H9 (cell line): Measurements from ENCODE around the gene DLL4. TPM values are rescaled to one million over a fixed set of nuclear protein-coding genes. Genes with fewer than 3 reads are reported as not detected.

Source experiments
- DNase-seq: peaks from one replicate; pipeline ENCODE4 v3.0.0-alpha.2; 2017
- H2AFZ ChIP-seq: one replicate; pipeline ENCODE4 v1.6.1; 2013; ENCODE audit warnings: mild to moderate bottlenecking, low read length, control low read depth, moderate library complexity
- H2AK5ac ChIP-seq: 2 replicates; pipeline ENCODE4 v1.6.1; 2013; ENCODE audit warnings: low read length, control low read depth, mixed read lengths; ENCODE audit not compliant: insufficient read length
- H2BK120ac ChIP-seq: one replicate; pipeline ENCODE4 v1.6.1; 2013; ENCODE audit warnings: low read depth, mild to moderate bottlenecking, low read length, control low read depth, inconsistent platforms; ENCODE audit not compliant: poor library complexity, severe bottlenecking
- H2BK12ac ChIP-seq: 2 replicates; pipeline ENCODE4 v1.6.1; 2013; ENCODE audit warnings: low read length, control low read depth, mixed read lengths, low read depth; ENCODE audit not compliant: insufficient read length
- H2BK15ac ChIP-seq: 2 replicates; pipeline ENCODE4 v1.6.1; 2013; ENCODE audit warnings: low read depth, low read length, control low read depth
- H2BK20ac ChIP-seq: one replicate; pipeline ENCODE4 v1.6.1; 2013; ENCODE audit warnings: low read depth, mild to moderate bottlenecking, low read length, control low read depth, inconsistent platforms; ENCODE audit not compliant: poor library complexity, severe bottlenecking
- H2BK5ac ChIP-seq: 2 replicates; pipeline ENCODE4 v1.6.1; 2013; ENCODE audit warnings: low read length, control low read depth, mixed read lengths; ENCODE audit not compliant: insufficient read length
- H3K14ac ChIP-seq: 2 replicates; pipeline ENCODE4 v1.6.1; 2013; ENCODE audit warnings: low read length, control low read depth; ENCODE audit not compliant: insufficient read depth
- H3K18ac ChIP-seq: 2 replicates; pipeline ENCODE4 v1.6.1; 2013; ENCODE audit warnings: low read depth, mild to moderate bottlenecking, mixed read lengths, low read length, control low read depth; ENCODE audit not compliant: insufficient read length
- H3K23ac ChIP-seq: 2 replicates; pipeline ENCODE4 v1.6.1; 2013; ENCODE audit warnings: low read length, control low read depth, mixed read lengths, low read depth; ENCODE audit not compliant: insufficient read length
- H3K23me2 ChIP-seq: 2 replicates; pipeline ENCODE4 v1.6.1; 2013; ENCODE audit warnings: low read depth, mild to moderate bottlenecking, mixed read lengths, low read length, control low read depth; ENCODE audit not compliant: insufficient read length, poor library complexity, severe bottlenecking
- H3K27ac ChIP-seq: 2 replicates; pipeline ENCODE4 v1.5.1; 2013; ENCODE audit warnings: low read length, control low read depth, mixed read lengths, low read depth; ENCODE audit not compliant: insufficient read length
- H3K27me3 ChIP-seq: 2 replicates; pipeline ENCODE4 v1.6.1; 2013; ENCODE audit warnings: low read length, control low read depth, inconsistent platforms; ENCODE audit not compliant: insufficient read depth
- H3K4ac ChIP-seq: 2 replicates; pipeline ENCODE4 v1.6.1; 2013; ENCODE audit warnings: low read depth, mild to moderate bottlenecking, control low read depth, inconsistent platforms, low read length, moderate library complexity
- H3K4me1 ChIP-seq: 2 replicates; pipeline ENCODE4 v1.6.1; 2013; ENCODE audit warnings: low read length, control low read depth, inconsistent platforms; ENCODE audit not compliant: insufficient read depth
- H3K4me2 ChIP-seq: 2 replicates; pipeline ENCODE4 v1.6.1; 2013; ENCODE audit warnings: low read length, control low read depth, mixed read lengths; ENCODE audit not compliant: insufficient read length, insufficient read depth
- H3K56ac ChIP-seq: 2 replicates; pipeline ENCODE4 v1.6.1; 2013; ENCODE audit warnings: low read depth, mild to moderate bottlenecking, mixed read lengths, low read length, control low read depth; ENCODE audit not compliant: insufficient read length
- H3K79me1 ChIP-seq: 2 replicates; pipeline ENCODE4 v1.6.1; 2013; ENCODE audit warnings: low read depth, mild to moderate bottlenecking, moderate library complexity, low read length, control low read depth, inconsistent platforms; ENCODE audit not compliant: insufficient read depth, poor library complexity, severe bottlenecking
- H3K79me2 ChIP-seq: 2 replicates; pipeline ENCODE4 v1.6.1; 2013; ENCODE audit warnings: low read length, control low read depth, inconsistent platforms; ENCODE audit not compliant: insufficient read depth
- H3K9ac ChIP-seq: 2 replicates; pipeline ENCODE4 v1.6.1; 2013; ENCODE audit warnings: low read length, control low read depth, mixed read lengths; ENCODE audit not compliant: insufficient read length; ENCODE audit errors: extremely low read depth
- H3K9me3 ChIP-seq: one replicate; pipeline ENCODE4 v1.6.1; 2013; ENCODE audit warnings: low read depth, low read length, inconsistent platforms; ENCODE audit not compliant: control insufficient read depth
- H3T11ph ChIP-seq: one replicate; pipeline ENCODE4 v1.6.1; 2013; ENCODE audit warnings: mild to moderate bottlenecking, low read length, control low read depth, inconsistent platforms
- H4K20me1 ChIP-seq: one replicate; pipeline ENCODE4 v1.6.1; 2013; ENCODE audit not compliant: control insufficient read depth, insufficient read length, insufficient read depth
- H4K5ac ChIP-seq: 2 replicates; pipeline ENCODE4 v1.6.1; 2013; ENCODE audit warnings: low read depth, mild to moderate bottlenecking, mixed read lengths, low read length, control low read depth; ENCODE audit not compliant: insufficient read length
- H4K8ac ChIP-seq: replicated peaks from 2 replicates; pipeline ENCODE4 v1.6.1; 2013; ENCODE audit warnings: low read length, control low read depth, mixed read lengths, low read depth; ENCODE audit not compliant: insufficient read length
- H4K91ac ChIP-seq: 2 replicates; pipeline ENCODE4 v1.6.1; 2013; ENCODE audit warnings: low read depth, mild to moderate bottlenecking, moderate library complexity, mixed read lengths, low read length, control low read depth; ENCODE audit not compliant: insufficient read length
- H3K27ac Mint-ChIP-seq, 3 experiments: 2 replicates in 2 of 3; 3 replicates in 1 of 3; pipeline ENCODE4 v1.8.0; 2020 to 2021; ENCODE audit warnings: mixed read lengths in 3 of 3, mild to moderate bottlenecking in 1 of 3, moderate library complexity in 1 of 3
- H3K27me3 Mint-ChIP-seq: 2 replicates; pipeline ENCODE4 v1.8.0; 2021; ENCODE audit warnings: low read depth, mild to moderate bottlenecking, moderate library complexity, mixed read lengths
- H3K36me3 Mint-ChIP-seq, 3 experiments: 2 replicates in 2 of 3; 3 replicates in 1 of 3; pipeline ENCODE4 v1.8.0; 2020 to 2021; ENCODE audit warnings: low read depth in 3 of 3, mixed read lengths in 3 of 3; ENCODE audit not compliant: insufficient read depth in 1 of 3
- H3K4me1 Mint-ChIP-seq, 2 experiments: 2 replicates each; pipeline ENCODE4 v1.8.0; 2020; ENCODE audit warnings: mixed read lengths in 2 of 2
- H3K4me3 Mint-ChIP-seq, 2 experiments: 2 replicates in 1 of 2; 3 replicates in 1 of 2; pipeline ENCODE4 v1.8.0; 2020 to 2021; ENCODE audit warnings: mild to moderate bottlenecking in 2 of 2, mixed read lengths in 2 of 2, moderate library complexity in 1 of 2
- H3K9me3 Mint-ChIP-seq, 2 experiments: 2 replicates in 1 of 2; 3 replicates in 1 of 2; pipeline ENCODE4 v1.8.0; 2020; ENCODE audit warnings: mild to moderate bottlenecking in 2 of 2, mixed read lengths in 2 of 2, moderate library complexity in 1 of 2
- WGBS: extraction: QIAGEN DNeasy Blood & Tissue Kit; methylation state at CpG from one replicate; pipeline ENCODE4 v1.1.7; 2013; ENCODE audit warnings: missing lambda C conversion rate, low lambda C conversion rate, mixed read lengths; ENCODE audit not compliant: insufficient read length; ENCODE audit errors: extremely low coverage; 5-methylcytosine and 5-hydroxymethylcytosine counted together
- total RNA-seq: library from RNA; stranded (reverse); gene quantifications from 2 replicates; pipeline ENCODE4 v1.2.1, GENCODE V29; 2021
- TF ChIP-seq, protein P1 (sequence below): fragments of 200-600 bp; sonication (generic); conservative IDR thresholded peaks from 3 replicates; pipeline ENCODE4 v1.8.0; 2021; ENCODE audit warnings: antibody characterized with exemption, mild to moderate bottlenecking

Gene DLL4
- total RNA-seq, 1 experiment from 2014 or later: 0.28 TPM

DNA sequence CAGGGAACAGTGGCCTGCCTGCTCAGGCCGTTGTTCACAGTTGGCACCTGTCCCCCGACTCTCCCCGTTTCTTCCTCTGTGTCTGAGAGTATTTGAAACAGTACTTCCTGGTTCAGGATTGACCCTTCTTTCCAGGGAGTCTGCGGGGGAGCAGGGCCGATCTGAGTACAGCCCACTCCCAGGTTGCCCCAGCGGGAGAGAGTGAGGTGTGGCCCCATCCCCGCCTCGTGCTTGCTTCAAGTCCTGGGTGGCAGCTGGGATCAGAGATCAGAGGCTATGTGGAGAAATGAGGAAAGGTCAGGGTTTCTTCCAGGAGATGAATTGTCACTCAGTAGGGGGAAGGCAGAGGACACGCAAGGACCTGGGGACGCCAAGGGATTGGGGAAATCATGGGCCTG is 6.5 kb upstream of the DLL4 start:
- Histone ChIP-seq H3K4me1 (peaks cover 3% of the 10 kb centered on the region; the same call in 1 of the 2 replicates), H3K23me2 (peaks cover 10% of the 10 kb centered on the region), H4K91ac (no peak overlapping the region), H3K79me1 (no peaks in the 10 kb centered on the region), H4K8ac (no peak overlapping the region), H3K56ac (no peak overlapping the region), H3K9me3 (no peaks in the 10 kb centered on the region), H2BK5ac (no peak overlapping the region), H2BK12ac (no peak overlapping the region), H3T11ph (no peak overlapping the region), H3K14ac (no peak overlapping the region), H2BK15ac (no peak overlapping the region), H2AK5ac (no peak overlapping the region), H4K20me1 (no peaks in the 10 kb centered on the region), H2AFZ (no peak overlapping the region), H3K23ac (no peak overlapping the region), H3K18ac (no peak overlapping the region), H3K4me2 (no peak overlapping the region), H4K5ac (no peak overlapping the region), H3K4ac (no peak overlapping the region), H3K27ac (no peak overlapping the region), H2BK20ac (no peak overlapping the region), H2BK120ac (no peak overlapping the region), H3K9ac (no peak overlapping the region), H3K27me3 (peaks cover 43% of the 10 kb centered on the region), H3K79me2 (no peaks in the 10 kb centered on the region)
- DNase-seq: no peak
- Mint-ChIP-seq H3K27me3 (peaks cover 99% of the 10 kb centered on the region), H3K4me3 (peak overlapping the region in 1 of 2 experiments; percentile 40; a peak in 1 of 5 replicates), H3K27ac (no peak overlapping the region), H3K9me3 (peaks cover 3% of the 10 kb centered on the region in 2 experiments; a peak in 4 of 5 replicates), H3K36me3 (no peaks in the 10 kb centered on the region; a peak in 1 of 7 replicates), H3K4me1 (peaks cover 12 to 19% of the 10 kb centered on the region in 2 experiments)
- TF ChIP-seq, protein P1, sequence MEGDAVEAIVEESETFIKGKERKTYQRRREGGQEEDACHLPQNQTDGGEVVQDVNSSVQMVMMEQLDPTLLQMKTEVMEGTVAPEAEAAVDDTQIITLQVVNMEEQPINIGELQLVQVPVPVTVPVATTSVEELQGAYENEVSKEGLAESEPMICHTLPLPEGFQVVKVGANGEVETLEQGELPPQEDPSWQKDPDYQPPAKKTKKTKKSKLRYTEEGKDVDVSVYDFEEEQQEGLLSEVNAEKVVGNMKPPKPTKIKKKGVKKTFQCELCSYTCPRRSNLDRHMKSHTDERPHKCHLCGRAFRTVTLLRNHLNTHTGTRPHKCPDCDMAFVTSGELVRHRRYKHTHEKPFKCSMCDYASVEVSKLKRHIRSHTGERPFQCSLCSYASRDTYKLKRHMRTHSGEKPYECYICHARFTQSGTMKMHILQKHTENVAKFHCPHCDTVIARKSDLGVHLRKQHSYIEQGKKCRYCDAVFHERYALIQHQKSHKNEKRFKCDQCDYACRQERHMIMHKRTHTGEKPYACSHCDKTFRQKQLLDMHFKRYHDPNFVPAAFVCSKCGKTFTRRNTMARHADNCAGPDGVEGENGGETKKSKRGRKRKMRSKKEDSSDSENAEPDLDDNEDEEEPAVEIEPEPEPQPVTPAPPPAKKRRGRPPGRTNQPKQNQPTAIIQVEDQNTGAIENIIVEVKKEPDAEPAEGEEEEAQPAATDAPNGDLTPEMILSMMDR: no peak
- WGBS: no CpG with 5 or more reads among the region's 10 CpGs
